ENCODE measurements around the gene RFX7. TPM values are rescaled to one million over a fixed set of nuclear protein-coding genes. Genes with fewer than 3 reads are reported as not detected.

The RFX7 gene
- total RNA-seq, 4 donors from 2014 or later = 8.7 to 51.5 (median 12.9) TPM

GRCh38 chr15:56228352-56228751 is 15.3 kb downstream of the RFX7 start:
- H3K27me3 ChIP-seq = no peaks in the 10 kb centered on the region
- in situ Hi-C loops (cut with MboI; ENCODE audit: low pct_ligation_motif_present in 1 of 4, low pct_unique_long_range_greater_than_20kb in 1 of 4, low sequenced_read_pairs in 3 of 4) (no loop called here), intact Hi-C loops (cut with DNase I; ENCODE audit: low total_unique reads) (no loop called here)
- H3K9me3 ChIP-seq = peaks cover 22 to 30% of the 10 kb centered on the region in 2 donors
- DNase-seq = no peak
- TF ChIP-seq EP300 (IDR thresholded peaks at IDR 0.05; ENCODE audit: low read depth) (no peak), POLR2AphosphoS5 (IDR thresholded peaks at IDR 0.05) (no peak), POLR2A (IDR thresholded peaks at IDR 0.05) (no peak), CTCF (IDR thresholded peaks at IDR 0.05) (no peak)
- H3K4me1 ChIP-seq = no peaks in the 10 kb centered on the region
- no peak overlapping the region for H3K4me3 ChIP-seq
- peaks cover 0 to 21% (median 5%) of the 10 kb centered on the region in 4 donors for H3K36me3 ChIP-seq
- no peak overlapping the region for H3K27ac ChIP-seq

- intact Hi-C loops (cut with DNase I; ENCODE audit: low total_unique reads) = no loop called here
- in situ Hi-C loops (cut with MboI; ENCODE audit: low pct_ligation_motif_present in 1 of 4, low pct_unique_long_range_greater_than_20kb in 1 of 4, low sequenced_read_pairs in 3 of 4) = no loop called here
- TF ChIP-seq POLR2AphosphoS5 (IDR thresholded peaks at IDR 0.05) (no peak), POLR2A (IDR thresholded peaks at IDR 0.05) (no peak), CTCF (IDR thresholded peaks at IDR 0.05) (no peak), EP300 (IDR thresholded peaks at IDR 0.05; ENCODE audit: low read depth) (no peak)
Observed at GRCh38 chr15:56227780-56228179, 15.9 kb downstream of the RFX7 start.

GRCh38 chr15:56227306-56227705 is 16.4 kb downstream of the RFX7 start:
- H3K4me3 ChIP-seq = no peak overlapping the region
- H3K27me3 ChIP-seq = no peaks in the 10 kb centered on the region
- no peak overlapping the region for H3K27ac ChIP-seq
- TF ChIP-seq POLR2AphosphoS5 (IDR thresholded peaks at IDR 0.05) = no peak
- no peak for TF ChIP-seq CTCF (IDR thresholded peaks at IDR 0.05)
- TF ChIP-seq POLR2A (IDR thresholded peaks at IDR 0.05) = no peak
- TF ChIP-seq EP300 (IDR thresholded peaks at IDR 0.05; ENCODE audit: low read depth) = no peak
- 81 to 100% methylated on average over 3 of the region's 3 CpGs for WGBS, 2 donors (ENCODE audit: low coverage in 1 of 2)
- H3K9me3 ChIP-seq = peaks cover 21 to 35% of the 10 kb centered on the region in 2 donors
- H3K36me3 ChIP-seq = peaks cover 0 to 15% (median 5%) of the 10 kb centered on the region in 4 donors
- intact Hi-C loops (cut with DNase I; ENCODE audit: low total_unique reads) (no loop called here), in situ Hi-C loops (cut with MboI; ENCODE audit: low pct_ligation_motif_present in 1 of 4, low pct_unique_long_range_greater_than_20kb in 1 of 4, low sequenced_read_pairs in 3 of 4) (no loop called here)
- no peak for DNase-seq
- H3K4me1 ChIP-seq = no peaks in the 10 kb centered on the region

More at GRCh38 chr15:56227780-56228179, 15.9 kb downstream of the RFX7 start:
- no peak for DNase-seq
- Histone ChIP-seq H3K9me3 (peaks cover 21 to 35% of the 10 kb centered on the region in 2 donors), H3K36me3 (peaks cover 0 to 19% (median 5%) of the 10 kb centered on the region in 4 donors), H3K4me3 (no peak overlapping the region), H3K27me3 (no peaks in the 10 kb centered on the region), H3K27ac (no peak overlapping the region), H3K4me1 (no peaks in the 10 kb centered on the region)
- 92 to 93% methylated on average over 2 of the region's 2 CpGs for WGBS, 2 donors (ENCODE audit: low coverage in 1 of 2)

DNA sequence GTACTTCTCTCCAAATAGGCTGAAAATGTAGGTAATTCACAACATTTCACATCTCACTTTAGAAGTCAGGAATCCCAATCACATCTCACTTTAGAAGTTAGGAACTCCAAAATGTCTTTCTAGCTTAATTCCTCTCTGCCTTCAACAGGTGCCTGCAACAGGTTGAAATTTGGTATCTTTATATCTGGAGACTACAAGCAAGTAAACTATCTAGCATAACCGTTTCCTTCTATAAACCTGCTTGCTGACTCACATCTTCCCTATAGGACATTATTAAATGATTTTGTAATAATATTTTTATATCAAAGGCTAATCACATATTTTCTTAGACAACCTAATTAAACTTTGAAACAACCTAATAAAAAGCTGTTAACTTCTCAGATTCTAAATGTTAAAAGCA is 18.2 kb downstream of the RFX7 start:
- intact Hi-C loops (cut with DNase I; ENCODE audit: low total_unique reads) (no loop called here), in situ Hi-C loops (cut with MboI; ENCODE audit: low pct_ligation_motif_present in 1 of 4, low pct_unique_long_range_greater_than_20kb in 1 of 4, low sequenced_read_pairs in 3 of 4) (no loop called here)
- Histone ChIP-seq H3K27me3 (no peaks in the 10 kb centered on the region), H3K9me3 (peaks cover 15 to 29% of the 10 kb centered on the region in 2 donors), H3K36me3 (peaks cover 0 to 6% (median 3%) of the 10 kb centered on the region in 4 donors), H3K4me3 (no peak overlapping the region), H3K4me1 (no peaks in the 10 kb centered on the region), H3K27ac (no peak overlapping the region)
- TF ChIP-seq EP300 (IDR thresholded peaks at IDR 0.05; ENCODE audit: low read depth) (no peak), CTCF (IDR thresholded peaks at IDR 0.05) (no peak), POLR2A (IDR thresholded peaks at IDR 0.05) (no peak), POLR2AphosphoS5 (IDR thresholded peaks at IDR 0.05) (no peak)
- 76 to 80% methylated on average over 1 of the region's 1 CpG for WGBS, 2 donors (ENCODE audit: low coverage in 1 of 2)
- no peak for DNase-seq

Data from transverse colon (tissue), 4 donors.